GM04503 (cell line): ENCODE measurements around the gene WWOX.
"Not testable (repeated sequence)": the region's sequence is repeated elsewhere in the genome, so short reads cannot be mapped to it uniquely, and the experiment has no call there.

ENCODE experiments used
- DNase-seq: peaks from one replicate; pipeline ENCODE4 v3.0.0-alpha.2; 2012; ENCODE audit warnings: low read depth

WWOX gene

GRCh38 chr16:78576941-78577340 lies 477.5 kb downstream of the WWOX start:
- DNase-seq = no peak

GRCh38 chr16:78577630-78578029 lies 478.2 kb downstream of the WWOX start:
- DNase-seq = no peak

GRCh38 chr16:78579020-78579419 lies 479.6 kb downstream of the WWOX start:
- no peak for DNase-seq

- DNase-seq = no peak
These were observed 484.0 kb downstream of the WWOX start for GRCh38 chr16:78583441-78583840.

- no peak for DNase-seq
These were observed 484.9 kb downstream of the WWOX start for GRCh38 chr16:78584213-78584860.

GRCh38 chr16:78584991-78585390 lies 485.5 kb downstream of the WWOX start:
- DNase-seq = no peak

GRCh38 chr16:78589331-78589730 lies 489.9 kb downstream of the WWOX start:
- DNase-seq = no peak

GRCh38 chr16:78591682-78592103 lies 492.2 kb downstream of the WWOX start:
- DNase-seq = no peak

- DNase-seq = no peak
These were observed 492.7 kb downstream of the WWOX start for GRCh38 chr16:78592111-78592510.

- DNase-seq = no peak
These were observed 493.9 kb downstream of the WWOX start for GRCh38 chr16:78593352-78593751.

GRCh38 chr16:78594191-78594590 lies 494.7 kb downstream of the WWOX start:
- no peak for DNase-seq

GRCh38 chr16:78596348-78596995 lies 497.0 kb downstream of the WWOX start:
- no peak for DNase-seq

- DNase-seq = no peak
These were observed 497.6 kb downstream of the WWOX start for GRCh38 chr16:78596996-78597422.

GRCh38 chr16:78597809-78598570 lies 498.5 kb downstream of the WWOX start:
- no peak for DNase-seq

- DNase-seq = no peak
These were observed 499.8 kb downstream of the WWOX start for GRCh38 chr16:78599271-78599670.

GRCh38 chr16:78604423-78605062 lies 505.1 kb downstream of the WWOX start:
- not testable (repeated sequence) for DNase-seq

- DNase-seq = no peak
These were observed 506.2 kb downstream of the WWOX start for GRCh38 chr16:78605548-78606101.

- no peak for DNase-seq
These were observed 507.1 kb downstream of the WWOX start for GRCh38 chr16:78606545-78606944.

GRCh38 chr16:78607022-78607421 lies 507.6 kb downstream of the WWOX start:
- DNase-seq = no peak

GRCh38 chr16:78607465-78607864 lies 508.0 kb downstream of the WWOX start:
- DNase-seq = no peak

GRCh38 chr16:78608305-78608776 lies 508.9 kb downstream of the WWOX start:
- DNase-seq = no peak
